OCI-LY1 (cell line): Measurements from ENCODE around the gene SYNDIG1.

ENCODE experiments used
- H2AFZ ChIP-seq: fragments of 200-600 bp; sonication (generic), shearing (Covaris generic); 2 replicates; pipeline ENCODE4 v1.6.0; 2014; ENCODE audit warnings: antibody characterized with exemption, mild to moderate bottlenecking, low read length
- H3F3A ChIP-seq: fragments of 200-600 bp; sonication (generic), shearing (Covaris generic); 2 replicates; pipeline ENCODE4 v1.6.0; 2014; ENCODE audit warnings: mild to moderate bottlenecking, antibody characterized with exemption, low read length, moderate library complexity; ENCODE audit not compliant: insufficient read depth
- H3K27ac ChIP-seq: fragments of 200-600 bp; sonication (generic); 2 replicates; pipeline ENCODE4 v1.5.1; 2014; ENCODE audit warnings: low read length, mixed run types, mild to moderate bottlenecking, low read depth; ENCODE audit not compliant: poor library complexity, severe bottlenecking
- H3K27me3 ChIP-seq: fragments of 200-600 bp; sonication (generic); 2 replicates; pipeline ENCODE4 v1.6.0; 2014; ENCODE audit warnings: antibody characterized with exemption, mild to moderate bottlenecking, low read length, moderate library complexity; ENCODE audit not compliant: insufficient read depth
- H3K36me3 ChIP-seq: fragments of 200-600 bp; sonication (generic); 2 replicates; pipeline ENCODE4 v1.6.1; 2014; ENCODE audit warnings: mild to moderate bottlenecking, antibody characterized with exemption, low read length, moderate library complexity, mixed read lengths; ENCODE audit not compliant: insufficient read depth
- H3K4me1 ChIP-seq: fragments of 200-600 bp; sonication (generic); 2 replicates; pipeline ENCODE4 v1.5.1; 2014; ENCODE audit warnings: mild to moderate bottlenecking, low read length, moderate library complexity; ENCODE audit not compliant: insufficient read depth, severe bottlenecking
- H3K4me2 ChIP-seq: fragments of 200-600 bp; sonication (generic), shearing (Covaris generic); 2 replicates; pipeline ENCODE4 v1.6.1; 2014; ENCODE audit warnings: low read length
- H3K4me3 ChIP-seq: fragments of 200-600 bp; sonication (generic); 2 replicates; pipeline ENCODE4 v1.5.1; 2014; ENCODE audit warnings: low read length, low read depth, mild to moderate bottlenecking, mixed read lengths; ENCODE audit not compliant: poor library complexity, severe bottlenecking
- H3K79me2 ChIP-seq: fragments of 200-600 bp; shearing (Covaris generic); 2 replicates; pipeline ENCODE4 v1.6.1; 2016; ENCODE audit warnings: mixed run types, low read length, mixed read lengths; ENCODE audit not compliant: insufficient read depth
- H3K9ac ChIP-seq: fragments of 200-600 bp; sonication (generic), shearing (Covaris generic); 2 replicates; pipeline ENCODE4 v1.6.1; 2014; ENCODE audit warnings: mild to moderate bottlenecking, low read length, mixed read lengths
- H3K9me2 ChIP-seq: fragments of 200-600 bp; sonication (generic), shearing (Covaris generic); 2 replicates; pipeline ENCODE4 v1.6.1; 2014; ENCODE audit warnings: low read depth, mild to moderate bottlenecking, low read length, mixed read lengths
- H3K9me3 ChIP-seq: fragments of 200-600 bp; shearing (Covaris generic); 2 replicates; pipeline ENCODE4 v1.6.1; 2014; ENCODE audit warnings: low read length, mixed read lengths
- H4K20me1 ChIP-seq: fragments of 200-600 bp; sonication (generic), shearing (Covaris generic); 2 replicates; pipeline ENCODE4 v1.6.0; 2016; ENCODE audit warnings: mild to moderate bottlenecking, low read length; ENCODE audit not compliant: insufficient read depth
- EZH2 ChIP-seq: fragments of 200-600 bp; sonication (generic), shearing (Covaris generic); IDR thresholded peaks from 2 replicates; pipeline ENCODE4 v1.8.0; 2017; ENCODE audit warnings: borderline replicate concordance, mixed run types, mild to moderate bottlenecking, antibody characterized with exemption, low read length, moderate library complexity, mixed read lengths
- TF ChIP-seq, protein P1 (sequence below): fragments of 200-600 bp; sonication (generic), shearing (Covaris generic); IDR thresholded peaks from 2 replicates; pipeline ENCODE4 v1.5.1; 2017; ENCODE audit warnings: mild to moderate bottlenecking, antibody characterized with exemption, low read length, moderate library complexity, mixed read lengths

SYNDIG1 gene

GRCh38 chr20:24662752-24663365 lies 193.4 kb downstream of the SYNDIG1 start:
- TF ChIP-seq, protein P1, sequence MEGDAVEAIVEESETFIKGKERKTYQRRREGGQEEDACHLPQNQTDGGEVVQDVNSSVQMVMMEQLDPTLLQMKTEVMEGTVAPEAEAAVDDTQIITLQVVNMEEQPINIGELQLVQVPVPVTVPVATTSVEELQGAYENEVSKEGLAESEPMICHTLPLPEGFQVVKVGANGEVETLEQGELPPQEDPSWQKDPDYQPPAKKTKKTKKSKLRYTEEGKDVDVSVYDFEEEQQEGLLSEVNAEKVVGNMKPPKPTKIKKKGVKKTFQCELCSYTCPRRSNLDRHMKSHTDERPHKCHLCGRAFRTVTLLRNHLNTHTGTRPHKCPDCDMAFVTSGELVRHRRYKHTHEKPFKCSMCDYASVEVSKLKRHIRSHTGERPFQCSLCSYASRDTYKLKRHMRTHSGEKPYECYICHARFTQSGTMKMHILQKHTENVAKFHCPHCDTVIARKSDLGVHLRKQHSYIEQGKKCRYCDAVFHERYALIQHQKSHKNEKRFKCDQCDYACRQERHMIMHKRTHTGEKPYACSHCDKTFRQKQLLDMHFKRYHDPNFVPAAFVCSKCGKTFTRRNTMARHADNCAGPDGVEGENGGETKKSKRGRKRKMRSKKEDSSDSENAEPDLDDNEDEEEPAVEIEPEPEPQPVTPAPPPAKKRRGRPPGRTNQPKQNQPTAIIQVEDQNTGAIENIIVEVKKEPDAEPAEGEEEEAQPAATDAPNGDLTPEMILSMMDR: no peak
- TF ChIP-seq EZH2: no peak
- Histone ChIP-seq H3K79me2 (no peaks in the 10 kb centered on the region), H3K36me3 (no peaks in the 10 kb centered on the region), H3K9me3 (no peaks in the 10 kb centered on the region), H3K4me1 (no peaks in the 10 kb centered on the region), H3K27ac (no peak overlapping the region), H3K9me2 (no peaks in the 10 kb centered on the region), H3K4me3 (no peak overlapping the region), H3K27me3 (no peaks in the 10 kb centered on the region), H4K20me1 (no peaks in the 10 kb centered on the region), H3K4me2 (no peak overlapping the region), H3F3A (no peaks in the 10 kb centered on the region; the same call in 1 of the 2 replicates), H2AFZ (no peak overlapping the region), H3K9ac (no peak overlapping the region)

- Histone ChIP-seq H3K9me3 (no peaks in the 10 kb centered on the region), H3K4me2 (no peak overlapping the region)
Observed at GRCh38 chr20:24663496-24663895, 194.1 kb downstream of the SYNDIG1 start.

GRCh38 chr20:24664266-24664986 lies 195.0 kb downstream of the SYNDIG1 start:
- H3K9ac ChIP-seq: no peak overlapping the region
- no peaks in the 10 kb centered on the region for H4K20me1 ChIP-seq
- TF ChIP-seq, protein P1: no peak
- no peak for TF ChIP-seq EZH2
- no peak overlapping the region for H3K27ac ChIP-seq
- H3K4me2 ChIP-seq: no peak overlapping the region
- no peaks in the 10 kb centered on the region for H3K9me3 ChIP-seq
- H3K36me3 ChIP-seq: no peaks in the 10 kb centered on the region
- no peaks in the 10 kb centered on the region for H3K9me2 ChIP-seq
- H2AFZ ChIP-seq: no peak overlapping the region
- no peaks in the 10 kb centered on the region for H3K27me3 ChIP-seq
- H3K4me3 ChIP-seq: no peak overlapping the region
- no peaks in the 10 kb centered on the region for H3K4me1 ChIP-seq
- no peaks in the 10 kb centered on the region; the same call in 1 of the 2 replicates for H3F3A ChIP-seq
- no peaks in the 10 kb centered on the region for H3K79me2 ChIP-seq

More at GRCh38 chr20:24663496-24663895, 194.1 kb downstream of the SYNDIG1 start:
- no peaks in the 10 kb centered on the region for H3K36me3 ChIP-seq
- no peaks in the 10 kb centered on the region for H3K79me2 ChIP-seq
- H4K20me1 ChIP-seq: no peaks in the 10 kb centered on the region
- no peak overlapping the region for H3K4me3 ChIP-seq
- no peak overlapping the region for H2AFZ ChIP-seq
- H3K27me3 ChIP-seq: no peaks in the 10 kb centered on the region
- H3K9ac ChIP-seq: no peak overlapping the region
- TF ChIP-seq EZH2: no peak
- TF ChIP-seq, protein P1: no peak
- no peaks in the 10 kb centered on the region for H3K9me2 ChIP-seq
- no peaks in the 10 kb centered on the region; the same call in 1 of the 2 replicates for H3F3A ChIP-seq
- H3K4me1 ChIP-seq: no peaks in the 10 kb centered on the region
- H3K27ac ChIP-seq: no peak overlapping the region
